Caco-2 (cell line): ENCODE data around the gene PPIP5K1. TPM values are rescaled to one million over a fixed set of nuclear protein-coding genes. Genes with fewer than 3 reads are reported as not detected.

Source experiments
- BruUV-seq: library from RNA; stranded (reverse); fragments of 400-500 nt; replicated peaks from 2 replicates; lab custom pipeline; 2021; lab: Mats Ljungman, UMichigan
- CTCF ChIA-PET: fragments of 300-600 bp; sonication (Branson Sonifier 250); formaldehyde crosslinking; loops from one replicate; lab custom pipeline; 2022; ENCODE audit warnings: antibody characterized with exemption; lab: Charles Lee
- POLR2A ChIA-PET: fragments of 300-600 bp; sonication (Branson Sonifier 250); formaldehyde crosslinking; loops from one replicate; lab custom pipeline; 2022; ENCODE audit warnings: antibody characterized with exemption; lab: Charles Lee
- DNase-seq, 2 experiments: peaks; one replicate each; pipeline versions ENCODE4 v3.0.0 to v3.0.0-alpha.2; 2020 to 2022
- H3K27me3 ChIP-seq: replicated peaks from 2 replicates; pipeline ENCODE4 v1.6.0; 2011; ENCODE audit warnings: low read length; ENCODE audit not compliant: control insufficient read depth, insufficient read depth
- H3K36me3 ChIP-seq: 2 replicates; pipeline ENCODE4 v1.5.1; 2011; ENCODE audit warnings: low read length; ENCODE audit not compliant: control insufficient read depth, insufficient read depth
- H3K4me1 ChIP-seq: fragments of 250-450 bp; sonication (Bioruptor Pico); 2 replicates; pipeline ENCODE4 v1.5.1; 2020; ENCODE audit warnings: mild to moderate bottlenecking
- H3K4me3 ChIP-seq: 2 replicates; pipeline ENCODE4 v1.5.1; 2011; ENCODE audit warnings: low read depth, mild to moderate bottlenecking, control low read depth, low read length
- H3K9me3 ChIP-seq: fragments of 250-450 bp; sonication (Bioruptor Pico); 2 replicates; pipeline ENCODE4 v1.5.1; 2020; ENCODE audit warnings: mild to moderate bottlenecking, moderate library complexity
- H3K27ac Mint-ChIP-seq: one replicate; pipeline ENCODE4 v1.8.0; 2022; ENCODE audit warnings: mixed read lengths; ENCODE audit not compliant: unreplicated experiment
- H3K27me3 Mint-ChIP-seq: one replicate; pipeline ENCODE4 v1.8.0; 2022; ENCODE audit warnings: mixed read lengths; ENCODE audit not compliant: insufficient read depth, unreplicated experiment
- H3K36me3 Mint-ChIP-seq: one replicate; pipeline ENCODE4 v1.8.0; 2022; ENCODE audit warnings: mild to moderate bottlenecking, mixed read lengths; ENCODE audit not compliant: insufficient read depth, unreplicated experiment
- H3K4me1 Mint-ChIP-seq: one replicate; pipeline ENCODE4 v1.8.0; 2022; ENCODE audit warnings: low read depth, mixed read lengths; ENCODE audit not compliant: unreplicated experiment
- H3K4me3 Mint-ChIP-seq: one replicate; pipeline ENCODE4 v1.8.0; 2022; ENCODE audit warnings: mild to moderate bottlenecking, moderate library complexity, mixed read lengths; ENCODE audit not compliant: unreplicated experiment
- H3K9me3 Mint-ChIP-seq: one replicate; pipeline ENCODE4 v1.8.0; 2022; ENCODE audit warnings: mixed read lengths; ENCODE audit not compliant: unreplicated experiment
- CTCF ChIP-seq, 2 experiments: fragments of 200-600 bp in 1 of 2; IDR thresholded peaks; 1 replicate in 1 of 2; 2 replicates in 1 of 2; pipeline versions ENCODE4 v1.5.1 to v1.8.0; 2011 to 2022; ENCODE audit warnings: antibody characterized with exemption in 1 of 2, control low read depth in 1 of 2, inconsistent platforms in 1 of 2, low read depth in 1 of 2, low read length in 1 of 2, mild to moderate bottlenecking in 1 of 2, moderate library complexity in 1 of 2; ENCODE audit not compliant: insufficient read depth in 1 of 2, severe bottlenecking in 1 of 2, unreplicated experiment in 1 of 2
- intact Hi-C: fragments of 100-400 bp; cut with micrococcal nuclease; formaldehyde crosslinking; loops from one replicate; pipeline ENCODE4 v1.10.0; 2022; ENCODE audit not compliant: unreplicated experiment
- total RNA-seq: library from RNA; stranded (reverse); gene quantifications from 2 replicates; pipeline ENCODE4 v1.2.3, GENCODE V29; 2022

The PPIP5K1 gene
- total RNA-seq, 1 experiment from 2014 or later = 36.3 TPM

GRCh38 chr15:43505738-43506137 lies 84.3 kb downstream of the PPIP5K1 start:
- no peak for DNase-seq
- CTCF ChIA-PET = no interaction called here
- Histone ChIP-seq H3K9me3 (no peaks in the 10 kb centered on the region), H3K27me3 (no peaks in the 10 kb centered on the region), H3K4me3 (no peak overlapping the region), H3K36me3 (no peaks in the 10 kb centered on the region), H3K4me1 (no peaks in the 10 kb centered on the region)
- no peaks in the 10 kb centered on the region for H3K27me3 Mint-ChIP-seq
- intact Hi-C loops = no loop called here
- no TSS peak for BruUV-seq
- POLR2A ChIA-PET = no interaction called here
- no peaks in the 10 kb centered on the region for H3K9me3 Mint-ChIP-seq
- no peak overlapping the region for H3K27ac Mint-ChIP-seq
- H3K36me3 Mint-ChIP-seq = peaks cover 5% of the 10 kb centered on the region
- peaks cover 4% of the 10 kb centered on the region for H3K4me1 Mint-ChIP-seq
- H3K4me3 Mint-ChIP-seq = no peak overlapping the region
- no peak for TF ChIP-seq CTCF (IDR thresholded peaks at IDR 0.05; ENCODE audit: insufficient read depth in 1 of 2, low read depth in 1 of 2, low read length in 1 of 2, severe bottlenecking in 1 of 2, unreplicated experiment in 1 of 2)

- no peaks in the 10 kb centered on the region for H3K4me1 Mint-ChIP-seq
- Histone ChIP-seq H3K4me3 (no peak overlapping the region), H3K4me1 (no peaks in the 10 kb centered on the region), H3K27me3 (no peaks in the 10 kb centered on the region), H3K36me3 (no peaks in the 10 kb centered on the region), H3K9me3 (no peaks in the 10 kb centered on the region)
- BruUV-seq = no TSS peak
- ChIA-PET POLR2A (no interaction called here), CTCF (interaction anchor here (0.5 kb wide), 1 partner anchor 58 kb away, joined by 3 read pairs; no protein-coding TSS in a partner anchor)
- intact Hi-C loops = no loop called here
- TF ChIP-seq CTCF (IDR thresholded peaks at IDR 0.05; ENCODE audit: insufficient read depth in 1 of 2, low read depth in 1 of 2, low read length in 1 of 2, severe bottlenecking in 1 of 2, unreplicated experiment in 1 of 2) = no peak
- H3K27ac Mint-ChIP-seq = no peak overlapping the region
- H3K9me3 Mint-ChIP-seq = no peaks in the 10 kb centered on the region
- no peaks in the 10 kb centered on the region for H3K27me3 Mint-ChIP-seq
- DNase-seq = no peak
- no peak overlapping the region for H3K4me3 Mint-ChIP-seq
- H3K36me3 Mint-ChIP-seq = no peaks in the 10 kb centered on the region
Observed at GRCh38 chr15:43499635-43500034, 90.4 kb downstream of the PPIP5K1 start.

GRCh38 chr15:43498990-43499389 lies 91.0 kb downstream of the PPIP5K1 start:
- H3K4me1 Mint-ChIP-seq = peaks cover under 1% of the 10 kb centered on the region
- Histone ChIP-seq H3K4me3 (no peak overlapping the region), H3K36me3 (no peaks in the 10 kb centered on the region), H3K27me3 (no peaks in the 10 kb centered on the region), H3K4me1 (no peaks in the 10 kb centered on the region), H3K9me3 (no peaks in the 10 kb centered on the region)
- no TSS peak for BruUV-seq
- CTCF ChIA-PET = no interaction called here
- DNase-seq = no peak
- H3K27ac Mint-ChIP-seq = no peak overlapping the region
- H3K9me3 Mint-ChIP-seq = no peaks in the 10 kb centered on the region
- intact Hi-C loops = no loop called here
- POLR2A ChIA-PET = interaction anchor here (0.7 kb wide), 2 partner anchors 49 to 58 kb away, joined by 4 to 9 read pairs; no protein-coding TSS in a partner anchor
- no peak for TF ChIP-seq CTCF (IDR thresholded peaks at IDR 0.05; ENCODE audit: insufficient read depth in 1 of 2, low read depth in 1 of 2, low read length in 1 of 2, severe bottlenecking in 1 of 2, unreplicated experiment in 1 of 2)
- H3K36me3 Mint-ChIP-seq = no peaks in the 10 kb centered on the region
- H3K27me3 Mint-ChIP-seq = no peaks in the 10 kb centered on the region
- no peak overlapping the region for H3K4me3 Mint-ChIP-seq
